Activated CD8-positive, alpha-beta memory T cell treated with anti-CD3 and anti-CD28 coated beads, Interleukin-2, amount 50 U/mL, for 24 hours (primary cell): ENCODE data around the gene UBE2S.
"Not testable (repeated sequence)": the region's sequence is repeated elsewhere in the genome, so short reads cannot be mapped to it uniquely, and the experiment has no call there.

ENCODE experiments used
- DNase-seq: peaks from one replicate; pipeline ENCODE4 v3.0.0-alpha.2; 2020; ENCODE audit errors: extremely low read depth

UBE2S gene

DNA sequence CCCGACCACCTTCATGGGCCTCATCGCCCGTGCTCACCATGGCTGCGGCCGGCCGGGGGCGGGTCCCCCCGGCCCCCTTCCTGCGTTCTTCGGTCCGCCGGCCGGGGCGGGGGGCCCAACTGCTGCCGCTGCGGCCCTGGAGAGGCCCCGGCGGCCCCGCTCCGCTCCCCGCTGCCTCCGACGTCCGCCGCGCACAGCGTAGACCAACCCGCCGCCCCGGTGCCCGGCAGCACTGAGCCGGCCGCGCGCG lies at the start of gene UBE2S:
Gene UBE2S (minus strand): TSS at position 239 of the 250 bp plus-strand sequence. CDS start 199 bp downstream, at position 40.
- not testable (repeated sequence) for DNase-seq

DNA sequence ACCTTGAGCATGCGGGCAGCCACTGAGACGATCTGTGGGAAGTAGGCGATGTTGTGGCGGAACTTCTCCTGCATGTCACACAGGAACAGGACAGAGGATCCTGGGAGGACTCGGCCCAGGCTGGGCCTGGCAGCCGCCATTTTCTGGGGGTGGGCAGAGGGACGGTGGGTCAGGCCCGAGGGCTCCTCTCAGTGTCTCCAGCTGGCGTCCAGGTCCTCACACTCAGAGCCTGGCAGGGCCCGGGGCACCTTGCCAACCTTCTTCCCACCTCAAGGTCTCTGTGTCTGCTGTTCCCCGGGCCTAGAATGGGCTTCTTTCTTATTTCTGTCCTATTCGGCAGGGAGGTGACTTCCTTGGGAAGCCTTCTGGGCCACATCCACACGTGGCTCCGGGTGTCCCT lies 48.8 kb upstream of the UBE2S start:
- no peak for DNase-seq

DNA sequence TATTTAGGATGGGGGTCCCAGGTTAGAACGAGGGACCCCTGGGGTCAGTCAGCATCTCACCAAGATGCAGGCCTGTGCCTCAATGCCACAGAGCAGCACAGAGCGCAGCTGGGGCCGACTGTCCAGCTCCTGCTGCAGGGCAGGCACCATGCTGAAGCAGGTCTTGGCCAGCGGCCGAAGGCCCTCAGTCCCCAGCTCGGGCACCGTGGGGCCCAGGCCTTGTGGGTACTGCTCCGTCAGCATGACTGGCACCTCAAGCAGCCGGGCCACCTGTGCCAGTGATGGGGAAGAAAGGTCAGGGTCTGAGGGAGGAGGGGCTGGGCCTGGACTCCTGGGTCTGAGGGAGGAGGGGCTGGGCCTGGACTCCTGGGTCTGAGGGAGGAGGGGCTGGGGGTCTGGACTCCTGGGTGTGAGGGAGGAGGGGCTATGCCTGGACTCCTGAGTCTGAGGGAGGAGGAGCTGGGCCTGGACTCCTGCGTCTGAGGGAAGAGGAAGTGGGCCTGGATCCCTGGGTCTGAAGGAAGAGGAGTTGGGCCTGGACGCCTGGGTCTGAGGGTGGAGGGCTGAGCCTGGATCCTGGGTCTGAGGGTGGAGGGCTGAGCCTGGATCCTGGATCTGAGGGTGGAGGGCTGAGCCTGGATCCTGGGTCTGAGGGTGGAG lies 48.1 kb upstream of the UBE2S start:
- DNase-seq: no peak

- no peak for DNase-seq
Measured at GRCh38 chr19:55454787-55455243, 47.2 kb upstream of the UBE2S start.

DNA sequence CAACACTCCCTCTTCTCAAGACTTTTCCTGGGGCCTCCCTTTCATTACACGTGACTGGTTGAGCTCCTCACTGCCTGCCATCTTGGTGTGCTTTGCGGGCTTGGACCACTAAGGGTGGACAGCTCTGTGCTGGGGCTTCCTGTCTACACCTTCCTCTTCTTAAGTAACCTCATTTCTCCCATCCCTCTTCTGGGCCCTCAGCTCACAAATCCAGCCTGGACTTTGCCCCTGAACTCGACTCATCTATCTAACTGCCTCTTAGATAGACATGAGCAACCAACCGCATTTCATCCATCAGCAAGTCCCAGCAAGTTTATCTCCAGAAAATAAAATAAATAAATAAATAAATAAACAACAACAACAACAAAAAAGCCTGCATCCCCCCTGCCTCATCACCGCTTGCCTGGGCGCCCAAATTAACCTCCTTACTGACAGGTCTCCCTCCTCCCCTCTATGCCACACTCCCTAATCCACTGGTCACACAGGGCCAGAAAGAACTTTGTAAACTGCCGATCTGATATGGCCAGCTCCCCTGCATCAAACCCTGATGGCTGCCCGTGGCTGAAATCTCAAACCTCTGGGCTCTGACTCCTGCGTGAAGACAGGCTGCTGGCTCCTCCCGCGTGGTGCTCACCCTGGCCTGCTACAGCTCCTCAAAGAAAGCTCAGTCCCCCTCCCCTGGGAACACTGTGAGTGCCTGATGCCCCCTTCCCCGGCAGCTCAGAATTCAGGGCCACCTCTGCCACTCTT lies 46.1 kb upstream of the UBE2S start:
- DNase-seq: no peak

- DNase-seq: no peak
Measured at GRCh38 chr19:55452749-55453346, 45.3 kb upstream of the UBE2S start.

- no peak for DNase-seq
Measured at GRCh38 chr19:55451965-55452748, 44.6 kb upstream of the UBE2S start.

- no peak for DNase-seq
Measured at GRCh38 chr19:55451163-55451964, 43.8 kb upstream of the UBE2S start.

- DNase-seq: no peak
Measured at GRCh38 chr19:55449469-55449868, 41.9 kb upstream of the UBE2S start.

GRCh38 chr19:55448175-55448490 lies 40.5 kb upstream of the UBE2S start:
- DNase-seq: not testable (repeated sequence)

DNA sequence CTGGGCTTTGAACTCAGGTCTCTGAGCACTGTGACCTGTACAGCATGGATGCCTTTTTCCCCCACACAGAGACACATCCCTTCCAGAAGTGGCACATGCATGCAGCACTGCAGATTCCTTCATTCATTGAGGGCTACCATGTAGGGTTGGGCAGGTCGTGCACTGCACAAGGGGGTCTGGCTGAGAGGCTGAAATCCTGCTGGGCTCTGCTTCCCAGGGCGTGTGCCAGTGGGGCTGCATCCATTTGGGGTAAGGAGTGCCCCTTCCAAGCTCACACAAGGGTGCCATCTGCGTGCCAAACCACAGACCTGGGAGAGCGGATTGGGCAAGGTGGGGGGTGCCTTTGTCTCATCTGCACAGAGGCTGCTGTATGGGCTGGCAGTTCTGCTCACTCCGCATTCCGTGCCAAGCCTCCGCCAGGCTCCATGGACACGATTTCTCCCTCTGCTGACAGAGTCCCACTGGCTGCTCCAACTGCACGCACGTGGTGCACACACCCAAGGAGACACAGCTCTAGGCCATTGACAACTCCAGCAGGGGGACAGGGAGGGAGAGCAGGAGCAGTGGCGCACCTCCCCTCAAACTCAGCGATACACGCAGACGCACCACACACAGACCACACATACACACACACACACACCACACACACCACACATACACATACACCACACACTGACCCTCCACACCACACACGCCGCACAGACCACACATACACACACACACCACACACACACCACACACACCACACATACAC lies 40.0 kb upstream of the UBE2S start:
- no peak for DNase-seq

DNA sequence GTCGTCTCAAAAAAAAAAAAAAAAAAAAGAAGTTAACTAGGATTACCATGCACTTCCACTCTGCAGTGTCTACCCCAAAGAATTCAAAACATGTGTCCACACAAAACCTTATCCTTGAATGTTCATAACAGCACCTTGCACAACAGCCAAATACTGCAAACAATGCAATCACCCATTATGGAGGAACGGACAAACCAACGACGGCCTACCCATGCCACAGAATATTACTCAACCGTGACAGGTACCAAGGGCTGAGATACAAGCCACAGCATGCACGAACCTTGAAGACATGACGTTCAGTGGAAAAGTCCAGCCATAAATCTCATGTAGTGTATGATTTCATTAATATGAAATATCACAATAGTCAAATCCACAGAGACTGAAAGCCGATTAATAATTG lies 38.5 kb upstream of the UBE2S start:
- no peak for DNase-seq

- DNase-seq: no peak
Measured at GRCh38 chr19:55444646-55445045, 37.1 kb upstream of the UBE2S start.

- no peak for DNase-seq
Measured at GRCh38 chr19:55443824-55444480, 36.4 kb upstream of the UBE2S start.

GRCh38 chr19:55443045-55443823 lies 35.6 kb upstream of the UBE2S start, which contains the start of gene SHISA7:
Gene SHISA7, minus strand, starts transcription at chr19:55443300. Its CDS starts 437 bp downstream, at chr19:55442863.
- no peak for DNase-seq

GRCh38 chr19:55442372-55442961 lies 34.9 kb upstream of the UBE2S start:
- DNase-seq: no peak

GRCh38 chr19:55441692-55442321 lies 34.2 kb upstream of the UBE2S start:
- no peak for DNase-seq

DNA sequence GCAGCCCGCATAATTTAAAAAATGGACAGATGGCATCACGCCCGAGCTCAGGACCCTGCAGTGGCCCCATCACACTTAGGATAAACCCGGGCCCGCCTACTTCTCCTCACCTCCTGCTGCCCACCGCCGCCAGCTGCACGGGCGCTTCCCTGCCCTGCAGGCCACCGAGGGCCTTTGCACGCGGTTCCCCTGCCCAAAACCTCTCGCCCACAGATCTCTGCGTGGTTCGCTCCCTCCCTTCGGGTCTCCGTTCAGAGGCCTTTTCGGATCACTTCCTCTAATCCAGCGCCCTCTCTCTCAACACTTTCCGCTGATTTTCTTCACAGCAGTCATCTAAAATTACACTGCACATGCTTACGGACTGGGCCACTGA lies 33.7 kb upstream of the UBE2S start:
- no peak for DNase-seq
